MM.1S (cell line): ENCODE measurements around the gene TMEM43.

ENCODE experiments used
- DNase-seq: peaks from one replicate; pipeline ENCODE4 v3.0.0-alpha.2; 2015
- H2AFZ ChIP-seq: fragments of 300-600 bp; sonication (generic); 2 replicates; pipeline ENCODE4 v1.6.0; 2016; ENCODE audit warnings: antibody characterized with exemption, low read length
- H3F3A ChIP-seq: fragments of 300-600 bp; sonication (generic); 2 replicates; pipeline ENCODE4 v1.6.1; 2016; ENCODE audit warnings: mild to moderate bottlenecking, antibody characterized with exemption, low read length, moderate library complexity, mixed read lengths; ENCODE audit not compliant: insufficient read depth
- H3K27ac ChIP-seq: fragments of 300-600 bp; sonication (generic); 2 replicates; pipeline ENCODE4 v1.5.1; 2016; ENCODE audit warnings: mild to moderate bottlenecking, low read length
- H3K27me3 ChIP-seq: fragments of 300-600 bp; sonication (generic); replicated peaks from 2 replicates; pipeline ENCODE4 v1.6.0; 2016; ENCODE audit warnings: low read length; ENCODE audit not compliant: insufficient read depth
- H3K36me3 ChIP-seq: fragments of 300-600 bp; sonication (generic); replicated peaks from 2 replicates; pipeline ENCODE4 v1.6.1; 2016; ENCODE audit warnings: mild to moderate bottlenecking, low read length, mixed read lengths; ENCODE audit not compliant: insufficient read depth
- H3K4me1 ChIP-seq: fragments of 300-600 bp; sonication (generic); 2 replicates; pipeline ENCODE4 v1.6.1; 2016; ENCODE audit warnings: low read length, mixed read lengths
- H3K4me2 ChIP-seq: fragments of 300-600 bp; sonication (generic); 2 replicates; pipeline ENCODE4 v1.6.0; 2016; ENCODE audit warnings: low read depth, low read length
- H3K4me3 ChIP-seq: fragments of 300-600 bp; sonication (generic); 2 replicates; pipeline ENCODE4 v1.5.1; 2016; ENCODE audit warnings: low read length, mixed read lengths
- H3K79me2 ChIP-seq: fragments of 300-600 bp; sonication (generic); 2 replicates; pipeline ENCODE4 v1.6.1; 2016; ENCODE audit warnings: mixed run types, low read length, mixed read lengths
- H3K9ac ChIP-seq: fragments of 300-600 bp; sonication (generic); 2 replicates; pipeline ENCODE4 v1.6.1; 2016; ENCODE audit warnings: low read length, mixed read lengths
- H3K9me2 ChIP-seq: fragments of 300-600 bp; sonication (generic); replicated peaks from 2 replicates; pipeline ENCODE4 v1.6.1; 2016; ENCODE audit warnings: mild to moderate bottlenecking, low read length, mixed read lengths; ENCODE audit not compliant: insufficient read depth
- H3K9me3 ChIP-seq: fragments of 300-600 bp; sonication (generic); replicated peaks from 2 replicates; pipeline ENCODE4 v1.6.1; 2016; ENCODE audit warnings: mild to moderate bottlenecking, low read length, mixed read lengths; ENCODE audit not compliant: insufficient read depth
- H4K20me1 ChIP-seq: fragments of 300-600 bp; sonication (generic); 2 replicates; pipeline ENCODE4 v1.6.1; 2016; ENCODE audit warnings: mild to moderate bottlenecking, low read length, moderate library complexity, mixed read lengths; ENCODE audit not compliant: insufficient read depth
- EZH2 ChIP-seq: fragments of 300-600 bp; sonication (generic); optimal IDR thresholded peaks from 2 replicates; pipeline ENCODE3; 2017; ENCODE audit warnings: low read depth, mild to moderate bottlenecking, antibody characterized with exemption, low read length, mixed read lengths
- EZH2phosphoT487 ChIP-seq: fragments of 300-600 bp; sonication (generic); IDR thresholded peaks from 2 replicates; pipeline ENCODE4 v1.6.1; 2018; ENCODE audit warnings: antibody characterized with exemption, low read length
- TF ChIP-seq, protein P1 (sequence below): fragments of 300-600 bp; sonication (generic); IDR thresholded peaks from 2 replicates; pipeline ENCODE4 v1.5.1; 2016; ENCODE audit warnings: antibody characterized with exemption, low read length, mixed read lengths

The TMEM43 gene

DNA sequence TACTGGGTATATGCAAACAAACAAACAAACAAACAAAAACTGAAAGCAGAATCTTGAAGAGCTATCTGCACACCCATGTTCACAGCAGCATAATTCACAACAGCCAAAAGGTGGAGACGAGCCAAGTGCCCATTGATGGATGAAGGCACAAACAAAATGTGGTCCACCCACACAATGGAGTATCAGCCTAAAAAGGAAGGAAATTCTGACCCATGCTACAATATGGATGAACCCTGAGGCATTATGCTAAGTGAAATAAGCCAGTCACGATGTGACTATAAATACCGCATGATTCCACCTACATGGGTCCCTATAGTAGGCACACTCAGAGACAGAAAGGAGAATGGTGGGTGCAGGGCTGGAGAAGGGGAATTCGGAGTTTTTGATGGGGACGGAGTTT, 29.4 kb downstream of the TMEM43 start:
- H3K79me2 ChIP-seq: no peaks in the 10 kb centered on the region
- no peaks in the 10 kb centered on the region for H3K27me3 ChIP-seq
- no peaks in the 10 kb centered on the region; the same call in 1 of the 2 replicates for H3K36me3 ChIP-seq
- H3K9me2 ChIP-seq: no peaks in the 10 kb centered on the region
- TF ChIP-seq EZH2phosphoT487: no peak
- TF ChIP-seq, protein P1, sequence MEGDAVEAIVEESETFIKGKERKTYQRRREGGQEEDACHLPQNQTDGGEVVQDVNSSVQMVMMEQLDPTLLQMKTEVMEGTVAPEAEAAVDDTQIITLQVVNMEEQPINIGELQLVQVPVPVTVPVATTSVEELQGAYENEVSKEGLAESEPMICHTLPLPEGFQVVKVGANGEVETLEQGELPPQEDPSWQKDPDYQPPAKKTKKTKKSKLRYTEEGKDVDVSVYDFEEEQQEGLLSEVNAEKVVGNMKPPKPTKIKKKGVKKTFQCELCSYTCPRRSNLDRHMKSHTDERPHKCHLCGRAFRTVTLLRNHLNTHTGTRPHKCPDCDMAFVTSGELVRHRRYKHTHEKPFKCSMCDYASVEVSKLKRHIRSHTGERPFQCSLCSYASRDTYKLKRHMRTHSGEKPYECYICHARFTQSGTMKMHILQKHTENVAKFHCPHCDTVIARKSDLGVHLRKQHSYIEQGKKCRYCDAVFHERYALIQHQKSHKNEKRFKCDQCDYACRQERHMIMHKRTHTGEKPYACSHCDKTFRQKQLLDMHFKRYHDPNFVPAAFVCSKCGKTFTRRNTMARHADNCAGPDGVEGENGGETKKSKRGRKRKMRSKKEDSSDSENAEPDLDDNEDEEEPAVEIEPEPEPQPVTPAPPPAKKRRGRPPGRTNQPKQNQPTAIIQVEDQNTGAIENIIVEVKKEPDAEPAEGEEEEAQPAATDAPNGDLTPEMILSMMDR: no peak
- TF ChIP-seq EZH2: no peak
- no peak overlapping the region for H3K9ac ChIP-seq
- H3K4me1 ChIP-seq: no peaks in the 10 kb centered on the region
- no peaks in the 10 kb centered on the region for H4K20me1 ChIP-seq
- no peak for DNase-seq
- no peak overlapping the region for H3K4me2 ChIP-seq
- no peak overlapping the region for H2AFZ ChIP-seq
- no peaks in the 10 kb centered on the region for H3F3A ChIP-seq
- H3K4me3 ChIP-seq: no peak overlapping the region
- H3K27ac ChIP-seq: no peak overlapping the region
- no peaks in the 10 kb centered on the region for H3K9me3 ChIP-seq

DNA sequence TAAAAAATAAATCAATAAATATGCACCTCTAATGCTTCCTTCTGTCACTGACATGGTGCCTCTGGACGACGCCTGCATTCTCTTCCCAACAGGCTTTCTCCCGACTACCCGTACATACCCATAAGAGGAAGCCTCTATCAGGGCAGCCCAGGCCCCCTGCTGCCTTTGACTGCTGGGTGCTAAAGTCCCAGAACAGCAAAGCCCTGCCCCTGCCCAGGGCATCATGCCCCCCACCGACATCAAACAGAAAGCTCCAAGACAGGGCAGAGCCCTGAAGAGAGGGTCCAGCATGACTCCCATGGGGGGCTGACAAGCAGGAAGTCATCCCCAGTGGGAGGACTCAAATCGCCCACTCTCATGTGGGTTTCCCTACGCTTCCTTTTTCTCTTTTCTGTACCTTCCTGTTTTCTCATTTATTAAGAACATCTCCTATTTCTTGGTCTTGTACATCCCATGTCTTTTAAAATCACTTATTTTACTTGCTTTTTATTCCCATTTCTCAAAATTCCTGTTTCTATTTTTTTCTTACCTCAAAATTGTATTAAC, 30.1 kb downstream of the TMEM43 start:
- H3K79me2 ChIP-seq: no peaks in the 10 kb centered on the region
- no peak overlapping the region for H2AFZ ChIP-seq
- H3K27me3 ChIP-seq: no peaks in the 10 kb centered on the region
- H3K4me3 ChIP-seq: no peak overlapping the region
- no peaks in the 10 kb centered on the region for H4K20me1 ChIP-seq
- TF ChIP-seq EZH2: no peak
- TF ChIP-seq EZH2phosphoT487: no peak
- TF ChIP-seq, protein P1: no peak
- no peak for DNase-seq
- no peaks in the 10 kb centered on the region for H3K4me1 ChIP-seq
- H3F3A ChIP-seq: no peaks in the 10 kb centered on the region
- no peak overlapping the region for H3K9ac ChIP-seq
- no peaks in the 10 kb centered on the region for H3K9me3 ChIP-seq
- no peak overlapping the region for H3K4me2 ChIP-seq
- H3K27ac ChIP-seq: no peak overlapping the region
- H3K9me2 ChIP-seq: no peaks in the 10 kb centered on the region
- H3K36me3 ChIP-seq: no peaks in the 10 kb centered on the region; the same call in 1 of the 2 replicates

DNA sequence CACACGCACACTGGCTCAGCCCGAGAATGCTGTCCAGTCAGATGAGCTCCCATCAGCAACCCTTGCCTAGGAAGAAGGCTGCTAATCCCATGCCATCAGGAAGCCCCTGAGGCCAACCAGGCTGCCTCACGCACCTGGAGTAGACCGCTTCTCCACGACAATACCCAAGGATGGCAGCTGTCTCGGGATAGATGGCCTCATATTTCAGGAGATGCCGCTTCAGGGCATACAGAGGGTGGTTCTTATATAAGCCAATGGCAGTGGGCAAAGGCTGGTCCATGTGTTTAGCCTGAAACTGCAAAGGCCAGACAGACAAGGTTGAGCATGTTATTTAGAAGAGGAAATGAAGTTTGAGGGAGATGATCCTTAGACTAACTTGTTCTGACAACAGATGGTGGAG, 31.3 kb downstream of the TMEM43 start:
- H3K9me2 ChIP-seq: no peaks in the 10 kb centered on the region
- H3K79me2 ChIP-seq: no peaks in the 10 kb centered on the region
- H3K27me3 ChIP-seq: no peaks in the 10 kb centered on the region
- no peak for DNase-seq
- H2AFZ ChIP-seq: no peak overlapping the region
- TF ChIP-seq EZH2phosphoT487 (no peak), EZH2 (no peak)
- TF ChIP-seq, protein P1: no peak
- H3K4me3 ChIP-seq: no peak overlapping the region
- no peaks in the 10 kb centered on the region for H3K9me3 ChIP-seq
- H3K36me3 ChIP-seq: peaks cover 4% of the 10 kb centered on the region; the same call in 1 of the 2 replicates
- H3K4me2 ChIP-seq: no peak overlapping the region
- no peaks in the 10 kb centered on the region for H4K20me1 ChIP-seq
- no peak overlapping the region for H3K9ac ChIP-seq
- H3F3A ChIP-seq: no peaks in the 10 kb centered on the region
- no peak overlapping the region for H3K27ac ChIP-seq
- no peaks in the 10 kb centered on the region for H3K4me1 ChIP-seq
